T-helper 2 cell treated with Interferon-gamma antibody and Interleukin-4, amounts not matched to agents 5 μg/mL and 100 μg/mL, for 36 hours (primary cell): Measurements from ENCODE around the gene NRBP1.
"Not testable (repeated sequence)": the region's sequence is repeated elsewhere in the genome, so short reads cannot be mapped to it uniquely, and the experiment has no call there.

Experiments
- DNase-seq: peaks from one replicate; pipeline ENCODE4 v3.0.0; 2021; ENCODE audit warnings: low spot score
- H3K27ac Mint-ChIP-seq: one replicate; pipeline ENCODE4 v1.8.0; 2021; ENCODE audit warnings: mild to moderate bottlenecking, mixed read lengths
- H3K27me3 Mint-ChIP-seq: one replicate; pipeline ENCODE4 v1.8.0; 2021; ENCODE audit warnings: low read depth, mixed read lengths
- H3K36me3 Mint-ChIP-seq: one replicate; pipeline ENCODE4 v1.8.0; 2021; ENCODE audit warnings: low read depth, mixed read lengths
- H3K4me1 Mint-ChIP-seq: one replicate; pipeline ENCODE4 v1.8.0; 2021; ENCODE audit warnings: low read depth, mixed read lengths
- H3K4me3 Mint-ChIP-seq: one replicate; pipeline ENCODE4 v1.8.0; 2022; ENCODE audit warnings: mild to moderate bottlenecking, moderate library complexity, mixed read lengths
- H3K9me3 Mint-ChIP-seq: one replicate; pipeline ENCODE4 v1.8.0; 2021; ENCODE audit warnings: mixed read lengths

NRBP1 gene

GRCh38 chr2:27408601-27409320, 19.7 kb upstream of the NRBP1 start:
- DNase-seq: peak; percentile 29
- H3K36me3 Mint-ChIP-seq: peaks cover 21% of the 10 kb centered on the region
- peaks cover 2% of the 10 kb centered on the region for H3K27me3 Mint-ChIP-seq
- H3K4me1 Mint-ChIP-seq: peaks cover 26% of the 10 kb centered on the region
- H3K4me3 Mint-ChIP-seq: peak overlapping the region; percentile 88
- H3K27ac Mint-ChIP-seq: peak overlapping the region; percentile 78
- H3K9me3 Mint-ChIP-seq: peaks cover 3% of the 10 kb centered on the region

- peak; percentile 96 for DNase-seq
- Mint-ChIP-seq H3K36me3 (peaks cover 21% of the 10 kb centered on the region), H3K9me3 (peaks cover 3% of the 10 kb centered on the region), H3K27ac (peak within 1 kb of the TSS; percentile 88), H3K27me3 (peaks cover 2% of the 10 kb centered on the region), H3K4me1 (peaks cover 26% of the 10 kb centered on the region), H3K4me3 (peak within 1 kb of the TSS; percentile 88)
These were observed 18.9 kb upstream of the NRBP1 start, which contains the start of gene PPM1G for GRCh38 chr2:27409321-27410073. Gene PPM1G, minus strand, starts transcription at chr2:27409591. Its CDS starts 169 bp downstream, at chr2:27409422.

- no peak overlapping the region for H3K4me3 Mint-ChIP-seq
- H3K36me3 Mint-ChIP-seq: peaks cover 8% of the 10 kb centered on the region
- H3K9me3 Mint-ChIP-seq: peaks cover 3% of the 10 kb centered on the region
- no peak for DNase-seq
- H3K4me1 Mint-ChIP-seq: peaks cover 15% of the 10 kb centered on the region
- no peak overlapping the region for H3K27ac Mint-ChIP-seq
- peaks cover 2% of the 10 kb centered on the region for H3K27me3 Mint-ChIP-seq
These were observed 15.8 kb upstream of the NRBP1 start for GRCh38 chr2:27412419-27413152.

- no peak overlapping the region for H3K4me3 Mint-ChIP-seq
- H3K4me1 Mint-ChIP-seq: no peaks in the 10 kb centered on the region
- H3K36me3 Mint-ChIP-seq: no peaks in the 10 kb centered on the region
- no peak overlapping the region for H3K27ac Mint-ChIP-seq
- no peaks in the 10 kb centered on the region for H3K9me3 Mint-ChIP-seq
- no peak for DNase-seq
- peaks cover 2% of the 10 kb centered on the region for H3K27me3 Mint-ChIP-seq
These were observed 12.3 kb upstream of the NRBP1 start for GRCh38 chr2:27416151-27416550.

- H3K36me3 Mint-ChIP-seq: no peaks in the 10 kb centered on the region
- H3K4me1 Mint-ChIP-seq: no peaks in the 10 kb centered on the region
- no peaks in the 10 kb centered on the region for H3K27me3 Mint-ChIP-seq
- H3K4me3 Mint-ChIP-seq: no peak overlapping the region
- DNase-seq: no peak
- no peaks in the 10 kb centered on the region for H3K9me3 Mint-ChIP-seq
- no peak overlapping the region for H3K27ac Mint-ChIP-seq
These were observed 7.4 kb upstream of the NRBP1 start for GRCh38 chr2:27420996-27421395.

- H3K27ac Mint-ChIP-seq: no peak overlapping the region
- no peak for DNase-seq
- H3K27me3 Mint-ChIP-seq: no peaks in the 10 kb centered on the region
- H3K9me3 Mint-ChIP-seq: no peaks in the 10 kb centered on the region
- no peak overlapping the region for H3K4me3 Mint-ChIP-seq
- H3K36me3 Mint-ChIP-seq: no peaks in the 10 kb centered on the region
- no peaks in the 10 kb centered on the region for H3K4me1 Mint-ChIP-seq
These were observed 6.7 kb upstream of the NRBP1 start for GRCh38 chr2:27421660-27422250.

- H3K4me1 Mint-ChIP-seq: peaks cover 5% of the 10 kb centered on the region
- no peaks in the 10 kb centered on the region for H3K36me3 Mint-ChIP-seq
- no peaks in the 10 kb centered on the region for H3K9me3 Mint-ChIP-seq
- no peak for DNase-seq
- no peak overlapping the region for H3K27ac Mint-ChIP-seq
- no peak overlapping the region for H3K4me3 Mint-ChIP-seq
- H3K27me3 Mint-ChIP-seq: no peaks in the 10 kb centered on the region
These were observed 5.5 kb upstream of the NRBP1 start for GRCh38 chr2:27422958-27423357.

GRCh38 chr2:27425039-27425438, 3.4 kb upstream of the NRBP1 start:
- not testable (repeated sequence) for H3K27ac Mint-ChIP-seq, H3K27me3 Mint-ChIP-seq, DNase-seq, H3K36me3 Mint-ChIP-seq, H3K4me3 Mint-ChIP-seq, H3K9me3 Mint-ChIP-seq
- peaks cover 12% of the 10 kb centered on the region for H3K4me1 Mint-ChIP-seq

- DNase-seq: no peak
- H3K27ac Mint-ChIP-seq: peak overlapping the region; percentile 99
- H3K4me3 Mint-ChIP-seq: peak overlapping the region; percentile 100
- peaks cover 23% of the 10 kb centered on the region for H3K4me1 Mint-ChIP-seq
- peaks cover 5% of the 10 kb centered on the region for H3K36me3 Mint-ChIP-seq
- no peaks in the 10 kb centered on the region for H3K9me3 Mint-ChIP-seq
- H3K27me3 Mint-ChIP-seq: no peaks in the 10 kb centered on the region
These were observed 593 bp upstream of the NRBP1 start for GRCh38 chr2:27427863-27428212.

- H3K27me3 Mint-ChIP-seq: no peaks in the 10 kb centered on the region
- H3K36me3 Mint-ChIP-seq: peaks cover 17% of the 10 kb centered on the region
- H3K4me1 Mint-ChIP-seq: peaks cover 23% of the 10 kb centered on the region
These were observed 629 bp downstream of the NRBP1 start for GRCh38 chr2:27428978-27429541.

GRCh38 chr2:27431395-27431794, 3.0 kb downstream of the NRBP1 start:
- Mint-ChIP-seq H3K4me1 (peaks cover 23% of the 10 kb centered on the region), H3K36me3 (peaks cover 40% of the 10 kb centered on the region), H3K27me3 (no peaks in the 10 kb centered on the region), H3K4me3 (peak overlapping the region; percentile 67), H3K9me3 (no peaks in the 10 kb centered on the region), H3K27ac (peak overlapping the region; percentile 86)
- DNase-seq: peak; percentile 27

More at GRCh38 chr2:27428978-27429541, 629 bp downstream of the NRBP1 start:
- H3K9me3 Mint-ChIP-seq: no peaks in the 10 kb centered on the region
- H3K27ac Mint-ChIP-seq: peak overlapping the region; percentile 96
- H3K4me3 Mint-ChIP-seq: peak overlapping the region; percentile 100
- peak; percentile 87 for DNase-seq

GRCh38 chr2:27435628-27436027, 7.2 kb downstream of the NRBP1 start:
- Mint-ChIP-seq H3K36me3 (peaks cover 67% of the 10 kb centered on the region), H3K9me3 (no peaks in the 10 kb centered on the region), H3K4me1 (peaks cover 6% of the 10 kb centered on the region), H3K27ac (peak overlapping the region; percentile 27), H3K27me3 (no peaks in the 10 kb centered on the region), H3K4me3 (no peak overlapping the region)
- DNase-seq: no peak

GRCh38 chr2:27441226-27441926, 12.9 kb downstream of the NRBP1 start:
- Mint-ChIP-seq H3K27me3 (no peaks in the 10 kb centered on the region), H3K36me3 (peaks cover 58% of the 10 kb centered on the region), H3K4me3 (no peak overlapping the region), H3K9me3 (no peaks in the 10 kb centered on the region), H3K4me1 (peaks cover 3% of the 10 kb centered on the region), H3K27ac (no peak overlapping the region)
- no peak for DNase-seq
